ENCODE measurements around the gene CLEC16A.

- TF ChIP-seq CTCF (IDR thresholded peaks at IDR 0.05) (no peak), POLR2AphosphoS5 (IDR thresholded peaks at IDR 0.05) (no peak), POLR2A (IDR thresholded peaks at IDR 0.05) (no peak), EP300 (IDR thresholded peaks at IDR 0.05) (no peak)
These were observed 12.3 kb upstream of the CLEC16A start for GRCh38 chr16:10931977-10932632.

Data from gastroesophageal sphincter (tissue), 3 donors.